ENCODE results near the gene PWP2. TPM values are rescaled to one million over a fixed set of nuclear protein-coding genes. Genes with fewer than 3 reads are reported as not detected.

Gene PWP2
- total RNA-seq, 1 experiment from 2014 or later, result 6.0 TPM

GRCh38 chr21:44071359-44072104 is 35.7 kb upstream of the PWP2 start:
- Mint-ChIP-seq H3K9me3 (no peaks in the 10 kb centered on the region; a peak in 1 of 5 replicates), H3K36me3 (ENCODE audit: insufficient read depth in 1 of 3, low read depth in 3 of 3) (peaks cover 9 to 38% (median 27%) of the 10 kb centered on the region in 3 experiments; a peak in 5 of 7 replicates), H3K4me1 (peaks cover 10 to 13% of the 10 kb centered on the region in 2 experiments), H3K4me3 (no peak overlapping the region), H3K27ac (peak overlapping the region in 2 of 3 experiments; percentile 34 to 45; a peak in 2 of 7 replicates), H3K27me3 (ENCODE audit: low read depth) (no peaks in the 10 kb centered on the region; the same call in 1 of the 2 replicates)
- Histone ChIP-seq H4K91ac (ENCODE audit: insufficient read length, low read depth, low read length) (no peak overlapping the region), H2BK120ac (ENCODE audit: low read depth, low read length, poor library complexity, severe bottlenecking) (no peak overlapping the region), H2BK20ac (ENCODE audit: low read depth, low read length, poor library complexity, severe bottlenecking) (no peak overlapping the region), H4K20me1 (ENCODE audit: control insufficient read depth, insufficient read depth, insufficient read length) (no peaks in the 10 kb centered on the region), H3T11ph (ENCODE audit: low read length) (no peak overlapping the region), H2AK5ac (ENCODE audit: insufficient read length, low read length) (no peak overlapping the region), H2BK15ac (ENCODE audit: low read depth, low read length) (no peak overlapping the region), H4K5ac (ENCODE audit: insufficient read length, low read depth, low read length) (no peak overlapping the region), H3K4me1 (ENCODE audit: insufficient read depth, low read length) (no peaks in the 10 kb centered on the region), H3K9ac (ENCODE audit: extremely low read depth, insufficient read length, low read length) (no peak overlapping the region), H3K27me3 (ENCODE audit: insufficient read depth, low read length) (no peaks in the 10 kb centered on the region), H2AFZ (ENCODE audit: low read length) (no peak overlapping the region), H2BK5ac (ENCODE audit: insufficient read length, low read length) (no peak overlapping the region), H3K79me2 (ENCODE audit: insufficient read depth, low read length) (peaks cover 2% of the 10 kb centered on the region; the same call in 1 of the 2 replicates), H3K23ac (ENCODE audit: insufficient read length, low read depth, low read length) (no peak overlapping the region), H3K56ac (ENCODE audit: insufficient read length, low read depth, low read length) (no peak overlapping the region), H3K4ac (ENCODE audit: low read depth, low read length) (no peak overlapping the region), H4K8ac (replicated peaks; ENCODE audit: insufficient read length, low read depth, low read length) (no peak overlapping the region), H3K9me3 (ENCODE audit: control insufficient read depth, low read depth, low read length) (no peaks in the 10 kb centered on the region), H3K79me1 (ENCODE audit: insufficient read depth, low read depth, low read length, poor library complexity, severe bottlenecking) (no peaks in the 10 kb centered on the region), H3K23me2 (ENCODE audit: insufficient read length, low read depth, low read length, poor library complexity, severe bottlenecking) (no peaks in the 10 kb centered on the region), H3K18ac (ENCODE audit: insufficient read length, low read depth, low read length) (no peak overlapping the region), H3K14ac (ENCODE audit: insufficient read depth, low read length) (no peak overlapping the region), H3K27ac (ENCODE audit: insufficient read length, low read depth, low read length) (no peak overlapping the region), H3K4me2 (ENCODE audit: insufficient read depth, insufficient read length, low read length) (no peak overlapping the region), H2BK12ac (ENCODE audit: insufficient read length, low read depth, low read length) (no peak overlapping the region)
- no peak for DNase-seq
- WGBS (ENCODE audit: extremely low coverage, insufficient read length, low lambda C conversion rate), result no CpG with 5 or more reads among the region's 15 CpGs
- TF ChIP-seq, protein P1, sequence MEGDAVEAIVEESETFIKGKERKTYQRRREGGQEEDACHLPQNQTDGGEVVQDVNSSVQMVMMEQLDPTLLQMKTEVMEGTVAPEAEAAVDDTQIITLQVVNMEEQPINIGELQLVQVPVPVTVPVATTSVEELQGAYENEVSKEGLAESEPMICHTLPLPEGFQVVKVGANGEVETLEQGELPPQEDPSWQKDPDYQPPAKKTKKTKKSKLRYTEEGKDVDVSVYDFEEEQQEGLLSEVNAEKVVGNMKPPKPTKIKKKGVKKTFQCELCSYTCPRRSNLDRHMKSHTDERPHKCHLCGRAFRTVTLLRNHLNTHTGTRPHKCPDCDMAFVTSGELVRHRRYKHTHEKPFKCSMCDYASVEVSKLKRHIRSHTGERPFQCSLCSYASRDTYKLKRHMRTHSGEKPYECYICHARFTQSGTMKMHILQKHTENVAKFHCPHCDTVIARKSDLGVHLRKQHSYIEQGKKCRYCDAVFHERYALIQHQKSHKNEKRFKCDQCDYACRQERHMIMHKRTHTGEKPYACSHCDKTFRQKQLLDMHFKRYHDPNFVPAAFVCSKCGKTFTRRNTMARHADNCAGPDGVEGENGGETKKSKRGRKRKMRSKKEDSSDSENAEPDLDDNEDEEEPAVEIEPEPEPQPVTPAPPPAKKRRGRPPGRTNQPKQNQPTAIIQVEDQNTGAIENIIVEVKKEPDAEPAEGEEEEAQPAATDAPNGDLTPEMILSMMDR (conservative IDR thresholded peaks at IDR 0.05), result peak; percentile 38; the same call in 2 of the 3 replicates

Measured in H9 (cell line).